Activated T-cell treated with anti-CD3 and anti-CD28 coated beads, Interleukin-2, amount 50 U/mL, for 48 hours (primary cell): ENCODE results near the gene TDRD1.
"Not testable (repeated sequence)": the region's sequence is repeated elsewhere in the genome, so short reads cannot be mapped to it uniquely, and the experiment has no call there.

Source experiments
- DNase-seq, 2 experiments: peaks; one replicate each; pipeline ENCODE4 v3.0.0-alpha.2; 2020

The TDRD1 gene, protein sequence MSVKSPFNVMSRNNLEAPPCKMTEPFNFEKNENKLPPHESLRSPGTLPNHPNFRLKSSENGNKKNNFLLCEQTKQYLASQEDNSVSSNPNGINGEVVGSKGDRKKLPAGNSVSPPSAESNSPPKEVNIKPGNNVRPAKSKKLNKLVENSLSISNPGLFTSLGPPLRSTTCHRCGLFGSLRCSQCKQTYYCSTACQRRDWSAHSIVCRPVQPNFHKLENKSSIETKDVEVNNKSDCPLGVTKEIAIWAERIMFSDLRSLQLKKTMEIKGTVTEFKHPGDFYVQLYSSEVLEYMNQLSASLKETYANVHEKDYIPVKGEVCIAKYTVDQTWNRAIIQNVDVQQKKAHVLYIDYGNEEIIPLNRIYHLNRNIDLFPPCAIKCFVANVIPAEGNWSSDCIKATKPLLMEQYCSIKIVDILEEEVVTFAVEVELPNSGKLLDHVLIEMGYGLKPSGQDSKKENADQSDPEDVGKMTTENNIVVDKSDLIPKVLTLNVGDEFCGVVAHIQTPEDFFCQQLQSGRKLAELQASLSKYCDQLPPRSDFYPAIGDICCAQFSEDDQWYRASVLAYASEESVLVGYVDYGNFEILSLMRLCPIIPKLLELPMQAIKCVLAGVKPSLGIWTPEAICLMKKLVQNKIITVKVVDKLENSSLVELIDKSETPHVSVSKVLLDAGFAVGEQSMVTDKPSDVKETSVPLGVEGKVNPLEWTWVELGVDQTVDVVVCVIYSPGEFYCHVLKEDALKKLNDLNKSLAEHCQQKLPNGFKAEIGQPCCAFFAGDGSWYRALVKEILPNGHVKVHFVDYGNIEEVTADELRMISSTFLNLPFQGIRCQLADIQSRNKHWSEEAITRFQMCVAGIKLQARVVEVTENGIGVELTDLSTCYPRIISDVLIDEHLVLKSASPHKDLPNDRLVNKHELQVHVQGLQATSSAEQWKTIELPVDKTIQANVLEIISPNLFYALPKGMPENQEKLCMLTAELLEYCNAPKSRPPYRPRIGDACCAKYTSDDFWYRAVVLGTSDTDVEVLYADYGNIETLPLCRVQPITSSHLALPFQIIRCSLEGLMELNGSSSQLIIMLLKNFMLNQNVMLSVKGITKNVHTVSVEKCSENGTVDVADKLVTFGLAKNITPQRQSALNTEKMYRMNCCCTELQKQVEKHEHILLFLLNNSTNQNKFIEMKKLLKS

DNA sequence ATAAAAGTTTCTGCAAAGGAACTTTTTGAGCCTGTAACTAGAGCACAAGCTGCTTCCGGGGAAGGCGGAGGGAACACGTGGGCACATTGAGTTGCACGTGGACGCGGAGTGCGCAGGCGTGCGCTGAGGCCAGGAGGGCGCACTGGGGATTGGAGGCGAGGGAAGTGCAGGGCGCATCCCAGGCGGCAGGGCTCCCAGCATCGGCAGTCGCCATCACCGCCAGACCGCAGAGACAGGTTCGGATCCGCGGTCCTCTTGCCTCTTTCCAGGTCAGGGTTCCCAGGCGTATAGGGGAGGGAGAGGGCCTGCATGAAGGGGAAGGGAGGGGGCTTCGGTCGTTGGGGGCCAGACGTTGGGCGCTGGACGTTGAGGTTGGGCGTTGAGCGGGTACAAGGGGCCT lies at the start of gene TDRD1:
TDRD1 (plus strand) TSS at position 206 of the 400 bp plus-strand sequence. CDS start 8,479 bp downstream, outside the sequence.
- no peak for DNase-seq

DNA sequence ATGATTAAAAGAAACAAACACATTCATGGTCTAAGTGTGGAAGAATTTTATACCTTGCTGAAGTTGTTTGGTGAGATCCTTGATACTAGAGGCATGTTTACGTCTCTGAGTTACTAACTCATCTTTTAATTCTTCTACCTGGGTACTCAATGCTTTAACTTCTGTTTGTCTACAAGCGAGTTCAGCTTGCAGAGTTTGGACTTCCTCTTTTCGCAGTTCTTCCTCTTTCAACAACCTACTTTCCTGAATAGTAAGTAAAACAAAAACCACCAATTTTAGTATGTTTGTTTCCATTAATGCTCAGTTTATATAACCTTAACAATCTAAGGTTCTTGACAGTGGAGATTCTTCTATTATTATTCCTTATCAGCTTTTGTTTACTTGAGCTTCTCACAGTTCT lies 48.1 kb upstream of the TDRD1 start:
- DNase-seq = no peak

DNA sequence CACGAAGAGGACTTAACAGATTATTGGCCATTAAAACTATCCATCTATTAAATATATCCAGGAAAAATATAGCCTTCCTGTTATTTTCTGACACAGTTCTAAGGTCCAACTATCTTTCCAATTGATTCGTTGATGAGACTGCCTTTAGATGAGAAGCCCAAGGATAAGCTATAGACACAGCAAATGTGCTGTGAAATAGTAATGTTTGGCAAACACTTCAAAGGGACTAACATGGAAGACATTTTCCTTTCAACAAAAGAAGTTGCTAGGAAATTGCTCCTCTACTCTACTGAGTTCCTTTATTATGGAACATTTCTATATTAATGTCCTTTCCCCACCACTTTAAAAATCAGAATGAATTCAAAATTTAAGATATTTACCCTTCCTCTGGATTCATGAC lies 43.7 kb upstream of the TDRD1 start:
- no peak for DNase-seq

DNA sequence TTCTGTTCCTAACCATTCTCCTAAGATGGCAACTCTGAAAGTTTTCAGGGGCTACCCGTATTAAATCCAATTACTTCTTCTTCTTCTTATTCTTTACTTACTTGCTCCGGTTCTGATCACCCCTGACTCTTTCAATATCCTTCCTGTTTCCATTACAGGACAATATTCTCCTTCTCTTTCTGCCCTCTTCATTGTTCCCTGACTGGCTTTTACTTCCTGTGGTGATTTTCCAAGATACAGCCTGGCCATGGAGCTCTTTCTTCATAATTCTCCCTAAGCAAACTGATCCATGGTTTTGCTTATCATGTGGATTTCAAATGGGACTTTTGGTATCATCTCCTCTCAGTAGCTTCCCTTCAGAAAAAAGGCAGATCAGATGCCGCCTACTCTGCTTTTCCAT lies 40.6 kb upstream of the TDRD1 start:
- DNase-seq = no peak

DNA sequence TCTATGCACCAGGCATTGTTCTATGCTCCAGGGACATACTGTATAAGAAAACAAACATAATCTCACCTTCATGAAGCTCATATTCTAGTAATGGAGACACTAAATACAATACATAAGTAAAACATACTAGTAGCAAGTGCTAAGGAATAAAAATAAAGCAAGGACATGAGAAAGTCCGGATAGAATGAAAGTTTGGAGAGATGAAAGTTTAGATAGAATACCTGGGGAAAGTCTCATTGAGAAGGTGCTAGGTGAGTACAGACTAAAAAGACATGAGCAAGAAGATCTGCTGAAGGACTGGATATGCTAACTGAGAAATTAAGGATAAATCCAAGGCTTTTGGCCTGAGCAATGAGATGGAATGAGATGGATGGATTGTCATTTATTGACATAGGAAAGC lies 39.1 kb upstream of the TDRD1 start:
- DNase-seq = no peak

DNA sequence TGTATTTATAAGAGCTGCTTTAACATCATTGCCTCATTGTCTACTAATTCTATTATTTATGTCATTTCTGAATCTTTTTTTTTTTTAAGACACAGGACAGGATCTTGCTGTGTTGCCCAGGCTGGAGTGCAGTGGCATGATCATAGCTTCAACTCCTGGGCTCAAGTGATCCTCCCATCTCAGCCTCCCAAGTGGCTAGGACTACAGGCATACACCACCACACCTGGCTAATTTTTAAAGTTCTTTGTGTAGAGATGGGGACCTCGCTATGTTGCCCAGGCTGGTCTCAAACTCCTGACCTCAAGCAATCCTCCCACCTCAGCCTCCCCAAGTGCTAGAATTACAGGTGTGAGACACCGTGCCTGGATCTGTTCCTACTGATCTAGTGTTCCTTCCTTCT lies 38.3 kb upstream of the TDRD1 start:
- DNase-seq = not testable (repeated sequence)

DNA sequence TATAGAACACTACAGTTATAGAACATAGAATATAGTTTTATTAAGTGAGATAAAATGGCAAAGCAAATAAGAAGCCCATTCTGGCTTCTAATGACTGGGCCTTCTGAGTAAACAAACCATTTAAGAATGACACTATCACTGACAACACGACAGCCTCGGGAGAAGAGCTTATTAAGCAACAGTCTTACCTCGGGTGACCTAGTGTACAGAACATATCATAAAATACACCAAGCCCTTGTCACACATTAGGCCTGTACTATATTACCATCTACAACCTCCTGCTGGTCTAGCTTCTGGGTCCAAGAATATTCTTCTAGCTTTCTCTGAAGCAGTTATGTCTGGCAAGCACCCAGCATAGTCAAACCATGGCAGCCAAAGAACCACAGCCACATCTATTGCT lies 37.1 kb upstream of the TDRD1 start:
- no peak for DNase-seq

DNA sequence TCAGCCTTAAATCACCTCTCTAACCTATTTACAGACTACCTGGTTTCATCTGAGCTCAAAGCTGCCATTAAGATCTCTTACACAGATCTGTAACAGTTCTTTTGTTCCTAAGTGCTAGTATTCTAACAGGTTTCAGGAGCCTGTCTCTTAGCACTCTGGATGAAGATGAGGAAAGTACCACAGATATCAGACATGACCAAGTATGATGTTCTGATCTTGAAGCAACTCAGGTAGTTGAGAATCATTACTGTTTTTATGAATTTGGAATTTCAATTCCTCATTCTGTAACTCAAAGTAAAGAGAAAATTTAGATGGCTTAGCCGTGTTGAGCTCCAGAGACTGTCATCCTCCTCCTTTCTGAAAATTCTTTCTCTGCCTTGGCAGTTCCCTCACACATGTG lies 36.0 kb upstream of the TDRD1 start:
- no peak for DNase-seq

DNA sequence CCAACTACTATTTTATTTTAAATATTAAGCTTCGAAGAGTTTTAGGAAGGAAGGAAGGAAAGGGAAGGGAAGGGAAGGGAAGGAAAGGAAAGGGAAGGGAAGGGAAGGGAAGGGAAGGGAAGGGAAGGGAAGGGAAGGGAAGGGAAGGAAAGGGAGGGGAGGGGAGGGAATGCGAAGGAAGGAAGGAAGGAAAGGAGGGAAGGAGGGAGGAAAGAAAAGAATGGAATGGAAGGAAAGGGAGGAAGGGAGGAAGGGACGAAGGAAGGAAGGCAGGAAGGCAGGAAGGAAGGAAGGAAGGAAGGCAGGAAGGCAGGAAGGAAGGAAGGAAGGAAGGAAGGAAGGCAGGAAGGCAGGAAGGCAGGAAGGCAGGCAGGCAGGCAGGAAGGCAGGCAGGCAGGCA lies 29.7 kb upstream of the TDRD1 start:
- DNase-seq = not testable (repeated sequence)

DNA sequence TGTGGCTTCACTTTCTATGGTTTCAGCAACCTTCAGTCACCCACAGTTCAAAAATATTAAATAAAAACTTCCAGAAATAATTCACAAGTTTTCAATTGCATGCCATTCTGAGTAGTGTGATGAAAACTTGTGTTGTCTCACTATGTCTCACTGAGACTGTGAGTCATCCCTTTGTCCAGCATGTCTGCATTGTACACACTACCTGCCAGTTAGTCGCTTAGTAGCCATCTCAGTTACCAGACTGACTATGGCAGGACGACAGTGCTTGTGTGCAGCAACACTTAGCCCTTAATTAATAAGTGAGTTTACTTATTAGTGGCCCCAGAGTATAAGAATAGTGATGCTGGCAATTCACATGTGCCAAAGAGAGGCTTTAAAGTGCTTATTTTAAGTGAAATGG lies 27.7 kb upstream of the TDRD1 start:
- DNase-seq = no peak

DNA sequence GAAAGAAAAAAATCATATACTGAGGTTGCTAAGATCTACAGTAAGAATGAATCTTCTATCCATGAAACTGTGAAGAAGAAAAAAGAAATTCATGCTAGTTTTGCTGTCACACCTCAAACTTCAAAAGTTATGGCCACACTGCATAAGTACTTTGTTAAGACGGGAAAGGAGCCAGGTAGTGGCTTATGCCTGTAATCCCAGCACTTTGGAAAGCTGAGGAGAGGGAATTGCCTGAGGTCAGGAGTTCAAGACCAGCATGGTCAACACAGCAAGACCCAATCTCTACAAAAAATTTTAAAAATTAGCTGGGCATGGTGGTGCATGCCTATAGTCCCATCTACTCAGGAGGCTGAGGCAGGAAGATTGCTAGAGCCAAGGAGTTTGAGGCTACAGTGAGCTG lies 27.3 kb upstream of the TDRD1 start:
- DNase-seq = no peak

DNA sequence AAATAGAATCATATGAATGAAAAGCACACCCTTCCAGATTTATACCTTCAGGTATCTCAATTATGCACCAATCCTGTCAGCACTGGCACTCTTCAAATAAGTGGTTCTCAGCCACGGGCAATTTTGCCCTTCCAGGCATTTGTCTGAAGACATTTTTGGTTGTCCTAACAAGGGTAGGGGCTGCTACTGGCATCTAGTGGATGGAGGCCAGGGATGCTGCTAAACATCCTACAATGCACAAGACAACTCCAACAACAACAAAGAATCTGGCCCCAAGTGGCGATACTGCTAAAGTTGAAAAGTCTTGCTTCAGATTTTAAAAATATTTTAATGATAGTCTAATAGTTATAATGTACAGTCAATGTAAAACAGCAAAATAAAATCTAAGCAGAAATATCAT lies 21.2 kb upstream of the TDRD1 start:
- DNase-seq = no peak

DNA sequence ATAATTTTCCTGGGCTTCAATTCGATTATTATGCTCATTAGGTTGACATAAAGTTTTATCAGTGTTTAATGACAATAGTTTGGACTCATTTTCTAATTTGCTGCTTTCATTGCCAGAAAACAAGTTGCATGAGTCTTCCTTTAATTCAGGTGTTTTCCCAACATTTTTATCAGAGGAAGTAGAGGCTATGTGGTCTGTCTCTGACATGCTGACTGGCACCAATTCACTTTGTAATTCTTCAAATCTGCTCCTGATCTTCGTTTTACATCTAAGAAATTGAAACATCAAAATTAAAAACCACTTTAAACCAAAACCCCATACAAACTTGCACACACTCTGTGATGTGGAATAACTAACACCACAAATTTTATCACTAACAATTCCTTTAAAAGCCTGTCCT lies 16.1 kb upstream of the TDRD1 start:
- no peak for DNase-seq

DNA sequence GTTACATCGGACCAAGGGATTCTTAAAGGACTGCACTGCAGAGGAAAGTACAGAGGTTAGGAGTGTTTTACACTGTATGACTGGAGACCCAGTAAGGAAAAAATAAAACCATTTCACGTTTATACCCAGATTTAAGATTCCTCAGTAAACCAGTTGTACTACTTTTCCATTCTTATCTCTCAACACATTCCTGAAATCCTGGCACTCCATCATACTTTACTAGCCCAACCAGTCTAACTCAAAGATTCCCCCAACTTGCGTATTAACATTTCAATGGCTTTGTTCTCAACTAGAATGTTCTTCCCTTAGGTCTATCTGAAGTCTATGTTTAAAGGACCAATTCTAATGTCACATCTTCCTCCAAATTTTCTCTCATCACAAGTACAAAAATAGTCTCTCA lies 13.1 kb upstream of the TDRD1 start:
- DNase-seq = no peak

DNA sequence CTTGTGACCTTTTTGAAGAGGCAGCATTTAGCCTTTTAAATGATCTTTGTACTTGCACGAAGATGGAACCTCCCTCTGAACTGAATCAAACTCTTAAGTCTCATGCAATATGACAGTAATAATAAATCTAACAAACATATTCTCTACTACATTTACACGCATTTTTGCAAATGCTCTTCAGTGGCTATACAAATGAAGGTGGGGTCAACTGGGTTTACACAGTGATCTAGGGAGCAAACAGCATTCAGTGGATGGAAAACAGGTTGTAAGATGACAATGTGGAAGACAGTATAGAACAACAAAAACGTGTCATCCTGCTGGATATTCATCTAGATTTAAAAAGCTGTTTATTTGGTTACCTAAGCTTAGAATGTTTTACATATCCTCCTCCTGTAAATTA lies 12.7 kb upstream of the TDRD1 start:
- no peak for DNase-seq

DNA sequence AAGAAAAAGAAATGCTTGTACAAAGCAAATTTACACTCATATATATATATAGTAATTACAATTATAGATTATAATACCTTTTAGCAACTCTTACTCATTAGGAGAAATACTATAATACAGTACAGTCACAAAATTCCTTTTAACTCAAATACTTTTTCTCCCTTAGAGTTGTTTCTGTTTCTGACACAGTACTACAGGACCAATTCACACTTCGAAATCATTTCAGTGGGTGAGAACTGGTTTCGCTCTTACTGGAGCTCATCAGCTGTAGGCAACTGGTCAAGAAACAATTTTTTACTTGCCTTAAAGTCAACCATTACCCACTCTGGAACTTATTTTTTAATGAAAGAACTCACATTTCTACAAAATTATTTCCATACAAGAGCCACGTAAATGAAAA lies 11.2 kb upstream of the TDRD1 start:
- DNase-seq = no peak

DNA sequence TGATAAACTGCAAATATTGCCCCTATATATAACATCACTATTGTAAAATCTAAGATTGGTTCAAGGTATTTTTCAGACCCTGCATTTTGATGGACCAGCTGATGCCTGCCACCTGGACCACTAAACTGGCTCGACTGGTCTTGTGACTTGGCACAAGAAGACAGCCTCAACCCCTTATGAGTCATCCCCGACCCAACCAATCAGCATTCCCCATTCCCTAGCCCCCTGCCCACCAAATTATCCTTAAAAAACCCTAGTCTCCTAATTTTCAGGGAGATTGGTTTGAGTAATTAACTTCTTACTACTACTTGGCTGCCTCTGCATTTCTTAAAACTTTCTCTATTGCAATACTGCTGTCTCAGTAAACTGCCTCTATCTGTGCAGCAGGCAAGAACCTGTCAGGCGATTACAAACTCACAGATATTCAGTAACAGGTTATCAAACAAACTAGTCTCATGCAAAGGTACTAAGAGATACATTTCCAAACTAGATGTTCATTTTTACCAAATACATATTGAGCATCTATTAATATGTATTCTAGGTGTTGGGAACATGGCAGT lies 10.6 kb upstream of the TDRD1 start:
- DNase-seq = no peak

DNA sequence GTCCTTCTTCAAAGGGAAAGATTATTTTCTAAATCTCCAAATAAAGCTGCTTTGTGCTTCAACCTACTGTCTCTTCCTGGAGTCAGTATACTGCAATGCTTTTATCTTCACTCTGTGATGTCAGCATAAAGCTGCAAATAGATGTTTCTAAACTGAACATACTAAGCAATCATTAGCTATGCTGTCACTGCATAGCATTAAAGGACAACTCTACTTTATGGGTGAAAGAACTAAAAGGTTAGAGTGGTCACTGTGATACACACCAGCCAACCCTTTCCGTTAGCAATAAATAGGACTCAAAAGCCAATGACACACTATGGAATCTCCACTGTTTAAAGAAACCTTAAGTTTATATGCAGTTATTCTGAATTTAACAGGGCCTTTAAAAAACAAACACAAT lies 6.9 kb upstream of the TDRD1 start:
- no peak for DNase-seq

DNA sequence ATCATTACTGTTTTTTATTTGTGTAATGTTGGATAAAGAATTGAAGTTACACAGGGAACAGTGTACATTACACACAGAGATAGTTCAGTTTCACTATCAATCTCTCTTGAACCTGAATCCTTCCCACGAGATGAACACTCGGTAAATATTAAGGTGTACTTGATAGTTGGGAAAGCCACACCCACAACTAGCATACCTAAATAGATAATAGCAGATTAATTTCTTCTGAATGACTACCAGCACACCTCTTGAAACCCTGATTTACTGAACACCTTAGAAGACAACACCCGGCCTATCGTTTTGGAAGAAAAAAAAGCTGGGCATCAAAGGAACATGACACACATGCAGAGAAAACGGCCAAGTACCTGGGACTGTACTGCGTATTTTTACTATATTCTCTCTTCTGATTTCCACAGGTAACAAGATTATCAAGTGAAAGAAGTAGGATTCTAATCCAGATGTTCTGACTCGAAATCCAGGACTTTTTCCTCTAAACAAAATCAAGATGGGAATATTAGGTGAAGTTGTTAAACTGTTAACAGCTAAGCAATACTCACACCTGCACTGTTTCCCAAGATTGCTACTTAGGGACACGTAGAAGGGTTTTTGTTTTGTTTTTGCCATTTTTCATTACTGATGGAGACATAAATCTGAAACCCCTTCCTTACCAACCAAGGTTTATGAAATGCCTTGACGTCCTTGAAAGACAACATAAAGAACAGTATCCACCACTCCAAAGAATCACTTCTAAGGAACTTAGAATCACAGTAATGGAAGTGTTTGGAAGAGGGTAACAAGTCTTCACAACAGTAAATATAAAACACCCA lies 6.2 kb upstream of the TDRD1 start:
- no peak for DNase-seq

DNA sequence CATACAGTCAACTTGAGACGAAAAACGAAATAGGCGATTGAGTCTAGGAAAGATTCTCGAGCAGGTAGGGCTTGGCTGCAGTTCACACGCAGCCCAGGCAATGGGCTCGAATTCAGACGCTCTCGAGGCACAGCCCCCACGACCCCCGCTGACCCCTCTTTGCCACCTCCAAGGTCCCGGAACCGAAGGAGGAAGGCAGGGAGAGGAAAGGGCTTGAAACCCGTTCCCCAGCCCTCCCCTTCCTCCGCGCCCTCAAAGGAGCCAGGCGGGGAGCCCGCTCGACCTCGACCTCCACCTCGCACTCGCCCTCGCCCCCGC lies 5.6 kb upstream of the TDRD1 start:
- DNase-seq = no peak

DNA sequence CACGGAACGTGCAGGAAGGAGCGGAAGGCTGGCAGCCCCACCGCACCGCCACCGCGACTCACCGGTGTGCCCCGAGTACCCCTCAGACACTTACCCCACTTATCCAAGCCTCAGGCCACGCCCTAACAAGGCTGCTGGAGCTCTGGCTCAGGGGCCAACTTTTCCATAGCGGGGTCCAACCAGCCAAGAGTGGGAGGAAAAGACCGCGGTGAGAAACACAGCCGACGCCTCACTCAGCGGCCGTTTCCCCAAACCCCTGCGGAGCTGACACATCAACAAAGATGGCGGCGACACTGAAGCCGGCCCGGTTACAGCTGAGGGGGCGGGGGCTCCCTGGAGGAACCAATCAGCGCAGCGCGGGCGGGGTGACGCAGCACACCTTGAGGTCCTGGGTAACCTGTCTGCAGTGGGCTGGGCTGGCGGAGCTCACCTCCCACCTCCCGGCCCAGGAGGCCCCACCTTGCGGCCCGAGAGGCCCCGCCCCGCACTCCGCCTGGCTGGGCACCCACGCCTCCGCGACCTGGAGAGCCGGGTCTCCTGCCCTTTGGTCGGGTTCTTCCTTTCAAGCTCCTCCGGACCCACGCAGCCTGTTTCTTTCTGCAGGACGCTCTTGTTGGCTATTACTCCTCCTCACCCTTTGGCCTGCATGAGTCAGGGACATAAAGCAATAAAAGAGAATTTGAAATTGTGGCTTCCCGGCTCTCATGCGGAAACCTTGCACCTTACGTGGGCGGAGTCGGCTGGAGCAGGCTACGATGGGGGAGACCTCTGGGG lies 5.0 kb upstream of the TDRD1 start, which contains the start of gene CCDC186:
CCDC186 (minus strand) TSS at position 283 of the 774 bp plus-strand sequence. CDS start 10,935 bp downstream, outside the sequence.
- peak; percentile 98 for DNase-seq
